Right kidney (tissue), 9 donors: ENCODE results near the gene AMT.

Experiments used
- DNase-seq: peaks from one replicate; pipeline ENCODE4 v3.0.0-alpha.2; 2016
- long read RNA-seq, 8 donors: transcript quantifications; one replicate each; lab custom pipeline, GENCODE V29; 2026

AMT gene
- long read RNA-seq, donor 1, full-length matches to known transcripts, result 39 of 39 reads
- long read RNA-seq, donor 1, partial matches to known transcripts, result 0 of 39 reads
- long read RNA-seq, donor 1, other reads (novel, unspliced or antisense), result 0 of 39 reads
- long read RNA-seq, donor 2, transcript AMT-201 (9 exons, 2,280 nt), result major isoform, 6 of 17 reads
- long read RNA-seq, donor 2, partial matches to known transcripts, result 0 of 17 reads
- long read RNA-seq, donor 2, other reads (novel, unspliced or antisense), result 0 of 17 reads
- long read RNA-seq, donor 3, partial matches to known transcripts, result 0 of 9 reads
- long read RNA-seq, donor 3, other reads (novel, unspliced or antisense), result 0 of 9 reads
- long read RNA-seq, donor 4, full-length matches to known transcripts, result 29 of 29 reads
- long read RNA-seq, donor 4, partial matches to known transcripts, result 0 of 29 reads
- long read RNA-seq, donor 4, other reads (novel, unspliced or antisense), result 0 of 29 reads
- long read RNA-seq, donor 5, full-length matches to known transcripts, result 27 of 27 reads
- long read RNA-seq, donor 5, partial matches to known transcripts, result 0 of 27 reads
- long read RNA-seq, donor 5, other reads (novel, unspliced or antisense), result 0 of 27 reads
- long read RNA-seq, donor 6, transcript AMT-201 (9 exons, 2,280 nt), result major isoform, 7 of 19 reads
- long read RNA-seq, donor 6, transcript AMT-235 (1 exons, 1,579 nt), result minor isoform, 5 of 19 reads
- long read RNA-seq, donor 6, partial matches to known transcripts, result 0 of 19 reads
- long read RNA-seq, donor 6, other reads (novel, unspliced or antisense), result 0 of 19 reads
- long read RNA-seq, donor 7, full-length matches to known transcripts, result 22 of 22 reads
- long read RNA-seq, donor 7, partial matches to known transcripts, result 0 of 22 reads
- long read RNA-seq, donor 7, other reads (novel, unspliced or antisense), result 0 of 22 reads
- long read RNA-seq, donor 8, full-length matches to known transcripts, result 27 of 27 reads
- long read RNA-seq, donor 8, partial matches to known transcripts, result 0 of 27 reads
- long read RNA-seq, donor 8, other reads (novel, unspliced or antisense), result 0 of 27 reads

DNA sequence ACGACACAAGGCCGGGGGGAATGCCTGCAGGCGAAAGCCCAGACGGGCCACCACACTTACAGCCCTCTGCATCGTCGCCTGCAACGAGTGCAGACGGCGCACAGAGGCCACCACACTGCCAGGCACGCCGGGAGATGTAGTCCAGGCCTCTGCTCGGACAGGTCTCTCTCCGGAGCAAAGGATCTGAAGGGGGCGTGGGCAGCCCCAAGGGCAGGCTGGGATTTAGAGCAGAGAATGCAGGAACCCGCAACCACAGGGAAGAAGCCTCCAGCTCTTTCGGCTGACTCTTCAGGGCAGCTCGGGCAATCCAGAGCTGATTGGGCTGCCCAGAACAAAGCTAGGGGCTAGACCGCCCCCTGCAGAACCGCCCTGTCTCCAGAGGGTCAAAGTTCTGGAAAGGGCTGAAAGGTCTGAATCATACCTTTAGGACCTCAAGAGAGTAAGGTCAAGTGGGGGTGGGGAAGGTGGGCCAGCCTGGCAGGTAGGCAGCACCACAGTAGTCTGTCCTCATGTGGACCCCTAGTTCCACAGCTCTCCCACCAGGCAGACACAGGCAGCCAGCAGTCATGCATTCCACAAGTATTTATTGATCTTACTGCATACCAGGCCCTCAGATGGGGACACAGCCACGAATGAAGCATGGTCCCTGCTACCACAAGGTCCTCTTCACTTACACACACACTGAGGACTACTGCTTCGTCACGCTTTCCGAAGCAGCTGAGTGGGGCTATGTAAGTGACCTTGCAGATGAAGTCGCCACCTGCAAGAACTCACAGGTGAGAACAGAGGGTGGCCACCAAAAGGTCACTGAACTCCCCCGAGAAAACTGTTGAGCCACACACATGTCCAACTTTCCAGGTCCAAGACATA, at the start of gene AMT:
TSS of gene AMT (minus strand) at position 95 of the 870 bp plus-strand sequence. CDS start at position 72, 23 bp downstream.
- peak; percentile 63 for DNase-seq

DNA sequence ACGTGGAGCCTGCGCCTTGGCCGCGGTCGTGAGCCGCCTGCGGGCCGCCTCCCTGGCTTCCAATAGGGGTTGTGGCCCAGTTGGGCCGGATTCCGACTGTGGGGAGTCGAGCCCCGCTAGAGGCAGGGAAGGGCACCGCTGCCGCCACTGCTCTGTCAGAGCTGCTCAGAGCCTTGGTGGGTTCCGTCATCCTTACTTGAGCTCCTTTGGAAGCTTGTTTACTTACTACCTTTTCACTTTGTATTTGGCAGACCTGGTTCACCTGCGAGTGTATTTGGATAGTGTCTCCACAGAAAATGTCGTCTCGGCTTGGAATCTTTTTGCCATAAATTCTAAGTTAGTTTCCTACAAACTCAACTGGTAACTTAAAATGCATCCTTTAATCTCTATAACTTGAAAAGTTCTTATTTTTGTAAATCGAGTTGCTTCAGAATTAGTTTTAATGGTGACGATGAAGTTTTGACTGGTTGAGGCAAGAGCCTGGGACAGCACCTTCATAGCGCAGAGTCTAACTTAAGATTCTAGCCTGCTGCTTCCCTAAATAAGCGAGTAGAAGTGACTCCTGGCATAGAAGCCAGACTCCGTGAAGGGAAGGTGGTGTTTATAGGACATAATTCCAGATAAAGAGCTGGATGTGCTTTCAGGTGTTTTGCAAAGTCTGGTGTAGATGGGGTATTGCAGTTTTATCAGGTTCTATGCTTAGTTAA, 48.6 kb upstream of the AMT start:
- no peak for DNase-seq

GRCh38 chr3:49469936-49470713, 47.9 kb upstream of the AMT start, which contains the start of gene DAG1:
TSS of gene DAG1 (plus strand) at chr3:49470267. CDS start at chr3:49510535, 40,268 bp downstream.
- peak; percentile 98 for DNase-seq

DNA sequence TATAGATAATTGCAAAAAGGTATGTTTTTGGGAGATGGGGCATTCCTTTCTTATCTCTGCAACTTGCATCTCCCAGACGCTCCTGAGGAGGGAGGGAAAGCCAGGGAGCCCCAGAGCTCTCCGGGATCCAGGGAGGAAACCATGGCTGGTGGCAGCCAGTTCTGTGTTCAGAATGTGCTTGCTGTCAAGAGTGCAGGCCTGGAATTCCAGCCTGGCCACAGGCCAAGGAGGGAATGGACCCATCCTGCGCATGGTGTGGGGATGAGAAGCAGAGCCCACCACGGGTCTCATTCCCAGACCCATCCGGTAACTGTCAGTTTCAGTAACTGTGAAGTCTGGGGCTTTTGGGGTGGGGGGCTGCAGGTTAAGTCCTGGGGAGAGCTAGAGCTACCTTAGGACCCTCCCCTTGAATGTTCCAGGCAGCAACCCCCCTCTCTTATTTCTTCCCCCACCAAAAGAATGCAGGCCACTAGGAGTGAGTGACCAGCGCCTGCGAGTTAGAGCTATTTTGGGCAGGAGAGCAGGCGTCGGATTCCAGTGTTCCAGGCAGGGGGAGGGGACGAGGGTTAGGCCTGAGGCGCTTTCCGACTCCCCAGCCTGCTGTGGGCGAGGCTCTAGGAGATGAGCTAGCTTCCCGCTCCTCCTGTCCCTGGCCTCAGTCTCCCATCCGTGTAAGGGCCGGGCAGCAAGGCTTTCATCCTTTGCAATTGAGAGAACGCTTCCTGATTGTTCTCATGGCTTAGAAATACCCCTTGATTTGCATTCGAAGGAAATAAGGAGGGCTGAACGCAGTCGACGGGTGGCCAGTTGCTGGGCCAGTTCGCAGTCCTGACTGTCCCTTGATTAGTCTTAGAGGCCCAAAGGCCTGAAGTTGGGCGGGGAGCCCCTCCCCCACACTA, 47.0 kb upstream of the AMT start:
- peak; percentile 97 for DNase-seq

DNA sequence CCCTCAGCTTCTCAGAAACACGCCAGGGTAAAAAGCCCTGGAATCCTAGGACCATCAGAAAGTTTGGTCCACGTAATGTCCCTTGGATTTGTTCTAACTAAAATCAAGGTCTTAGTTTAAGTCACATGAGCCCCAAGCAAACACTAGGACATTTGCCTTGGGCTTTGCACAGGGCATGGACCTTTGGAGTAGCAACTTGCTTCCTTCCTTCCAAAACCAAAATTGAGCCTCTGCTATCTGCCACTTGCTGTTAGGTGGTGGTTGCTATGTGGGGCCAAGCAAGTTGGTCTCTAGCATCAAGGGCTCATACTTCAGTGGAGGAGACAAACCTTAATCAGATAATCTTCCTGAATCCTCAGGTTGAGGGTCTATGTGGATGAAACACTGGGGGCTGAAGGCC, 43.8 kb upstream of the AMT start:
- DNase-seq, result no peak

GRCh38 chr3:49465270-49466034, 43.2 kb upstream of the AMT start:
- no peak for DNase-seq

DNA sequence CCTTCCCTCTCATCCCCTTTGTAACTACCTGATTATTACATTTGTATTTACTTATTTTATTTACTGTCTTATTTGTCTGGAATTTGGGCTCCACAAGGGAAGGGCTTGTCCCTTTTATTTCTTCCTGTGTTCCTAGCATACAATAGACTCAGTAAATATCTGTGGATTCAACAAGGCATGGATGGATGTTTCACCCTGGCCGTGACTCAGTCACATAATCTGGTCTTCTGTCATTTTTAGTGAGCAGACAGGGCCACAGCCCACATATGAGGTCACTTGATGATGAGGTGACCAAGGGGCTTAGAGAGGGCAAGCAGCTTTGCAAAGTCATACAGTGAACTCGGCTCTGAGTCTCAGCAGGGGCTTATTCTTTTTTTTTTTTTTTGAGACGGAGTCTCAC, 39.9 kb upstream of the AMT start:
- peak; percentile 25 for DNase-seq

- DNase-seq, result peak; percentile 45
Measured at GRCh38 chr3:49461443-49462171, 39.3 kb upstream of the AMT start.

- no peak for DNase-seq
Measured at GRCh38 chr3:49460956-49461355, 38.7 kb upstream of the AMT start.

GRCh38 chr3:49460188-49460890, 38.1 kb upstream of the AMT start:
- DNase-seq, result peak; percentile 27

DNA sequence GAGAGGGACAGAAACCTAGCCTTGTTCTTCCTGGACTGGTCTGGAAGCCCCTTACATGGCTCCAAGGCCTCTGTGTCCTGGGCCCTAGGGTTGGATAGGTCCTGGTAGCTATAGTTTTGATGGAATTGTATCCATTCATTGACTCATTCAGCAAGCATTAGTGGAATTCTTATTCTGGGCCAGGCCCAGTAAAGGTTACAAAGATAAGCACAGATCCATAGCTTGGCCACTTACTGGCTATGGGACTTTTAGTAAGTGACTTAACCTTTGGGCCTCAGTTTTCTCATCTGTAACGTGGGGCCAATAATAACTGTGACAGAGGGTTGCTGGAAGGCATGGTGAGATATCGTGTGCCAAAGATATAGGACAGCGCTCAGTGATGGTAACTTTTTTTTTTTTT, 34.2 kb upstream of the AMT start:
- DNase-seq, result no peak

DNA sequence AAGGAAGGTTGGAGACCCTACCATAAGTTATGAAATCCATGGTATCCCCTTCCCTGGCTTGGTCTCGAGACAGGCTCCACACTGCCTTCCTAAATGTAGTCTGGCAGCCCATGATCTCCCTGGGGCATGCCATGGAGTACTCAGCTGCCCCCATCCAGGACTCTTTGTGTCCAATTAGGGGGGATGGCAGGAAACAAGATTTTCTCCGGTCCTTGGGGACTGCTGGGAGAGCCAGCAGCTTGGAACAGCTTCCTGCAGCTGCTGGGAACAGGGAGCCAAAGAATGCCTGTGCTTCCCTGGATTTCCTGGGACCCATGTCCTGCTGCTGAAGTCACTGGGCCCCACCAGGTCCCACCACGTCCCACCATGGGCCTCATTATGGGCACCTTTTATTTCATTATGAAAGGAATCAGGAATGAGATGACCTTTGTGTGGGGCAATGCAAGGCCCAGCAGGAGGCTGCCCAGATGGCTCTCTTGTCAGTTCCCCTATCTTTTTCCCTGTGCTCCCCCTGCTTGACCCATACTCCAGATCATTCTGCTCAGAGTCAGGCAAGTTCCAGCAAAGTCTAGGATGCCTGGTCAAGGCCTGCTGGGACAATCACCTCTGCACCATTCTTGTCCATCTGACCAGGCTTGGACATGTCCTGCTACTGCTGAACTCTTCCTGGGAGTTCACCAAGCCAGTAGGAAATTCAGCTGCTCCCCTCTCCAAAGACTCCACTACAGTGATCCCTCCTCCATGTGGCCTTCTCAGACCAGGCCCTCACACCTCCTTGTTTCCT, 32.8 kb upstream of the AMT start:
- DNase-seq, result peak; percentile 24

GRCh38 chr3:49454458-49454857, 32.2 kb upstream of the AMT start:
- DNase-seq, result peak; percentile 23

DNA sequence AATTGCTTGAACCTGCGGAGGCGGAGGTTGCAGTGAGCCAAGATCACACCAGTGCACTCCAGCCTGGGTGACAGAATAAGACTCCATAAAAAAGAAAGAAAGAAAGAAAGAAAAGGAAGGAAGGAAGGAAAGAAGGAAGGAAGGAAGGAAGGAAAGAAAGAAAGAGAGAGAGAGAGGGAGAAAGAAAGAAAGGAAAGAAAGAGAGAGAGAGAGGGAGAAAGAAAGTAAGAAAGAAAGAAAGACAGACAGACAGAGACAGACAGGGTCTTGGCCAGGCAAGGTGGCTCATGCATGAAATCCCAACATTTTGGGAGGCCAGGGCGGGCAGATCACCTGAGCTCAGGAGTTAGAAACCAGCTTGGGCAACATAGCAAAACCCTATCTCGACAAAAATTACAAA, 31.3 kb upstream of the AMT start:
- no peak for DNase-seq

GRCh38 chr3:49445391-49445790, 23.1 kb upstream of the AMT start:
- no peak for DNase-seq

GRCh38 chr3:49434731-49435130, 12.5 kb upstream of the AMT start:
- DNase-seq, result no peak
